ENCODE data around the gene CDK8.

- TF ChIP-seq ZFP30 (CRISPR knock-in tag; IDR thresholded peaks at IDR 0.05) (no peak), SNAI2 (CRISPR knock-in tag; IDR thresholded peaks at IDR 0.05) (no peak), CSRNP3 (CRISPR knock-in tag; IDR thresholded peaks at IDR 0.05) (no peak), CREB5 (CRISPR knock-in tag; IDR thresholded peaks at IDR 0.05; ENCODE audit: low read depth) (no peak), ZNF8 (CRISPR knock-in tag; IDR thresholded peaks at IDR 0.05) (no peak), TOX (CRISPR knock-in tag; IDR thresholded peaks at IDR 0.05; ENCODE audit: borderline replicate concordance) (no peak)
These were observed 186.2 kb downstream of the CDK8 start for GRCh38 chr13:26440111-26440510.

Measured in SK-N-SH treated with all-trans-retinoic acid at 6 μM for 48 hours (cell line).